Erythroblast (primary cell): ENCODE results near the gene DNAH14.

Experiments used
- GATA1 ChIP-seq: IDR thresholded peaks from 2 replicates; pipeline ENCODE4 v1.6.1; 2011; ENCODE audit warnings: low read depth, mild to moderate bottlenecking, control low read depth, low read length, moderate library complexity
- POLR2A ChIP-seq: IDR thresholded peaks from 2 replicates; pipeline ENCODE4 v1.6.1; 2011; ENCODE audit warnings: mild to moderate bottlenecking, low read length

- TF ChIP-seq POLR2A (no peak), GATA1 (no peak)
Observed at GRCh38 chr1:225224287-225224686, 294.8 kb downstream of the DNAH14 start.
